GM21737 (cell line): ENCODE measurements around the gene MXI1.
A peak's percentile ranks its signal among the peaks of the same experiment; 100 is the strongest.
"Not testable (repeated sequence)": the region's sequence is repeated elsewhere in the genome, so short reads cannot be mapped to it uniquely, and the experiment has no call there.

Experiments
- ATAC-seq: cut with Tn5 transposase; IDR thresholded peaks from one replicate; pipeline ENCODE4 v1.9.1; 2021; ENCODE audit warnings: mild to moderate bottlenecking, moderate library complexity; ENCODE audit not compliant: unreplicated experiment

Gene MXI1

GRCh38 chr10:110311357-110311949 is 104.0 kb downstream of the MXI1 start:
- no peak for ATAC-seq

- no peak for ATAC-seq
Measured at GRCh38 chr10:110312206-110312605, 104.8 kb downstream of the MXI1 start.

- no peak for ATAC-seq
Measured at GRCh38 chr10:110313674-110314073, 106.3 kb downstream of the MXI1 start.

- ATAC-seq, result no peak
Measured at GRCh38 chr10:110317866-110318850, 110.8 kb downstream of the MXI1 start.

GRCh38 chr10:110321869-110322620 is 114.6 kb downstream of the MXI1 start:
- no peak for ATAC-seq

DNA sequence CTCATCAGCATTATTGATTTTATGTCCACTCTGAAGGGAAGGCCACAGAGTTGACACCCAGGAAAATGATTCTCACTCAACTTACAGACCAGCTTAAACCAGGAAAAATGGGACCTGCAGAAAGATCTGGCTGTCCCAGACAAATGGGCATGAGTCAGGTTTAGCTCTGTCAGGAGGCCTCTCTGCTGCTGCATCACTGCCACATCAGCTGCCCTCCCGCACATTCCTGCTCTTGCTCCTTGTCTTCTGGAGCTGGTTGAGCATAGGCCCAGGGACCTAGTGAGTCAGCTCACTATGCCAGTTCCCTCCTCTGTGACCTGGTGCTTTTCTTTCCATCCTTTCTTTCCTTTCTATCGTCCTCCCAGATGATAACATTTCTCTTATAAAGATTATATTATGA is 116.1 kb downstream of the MXI1 start:
- ATAC-seq, result no peak

DNA sequence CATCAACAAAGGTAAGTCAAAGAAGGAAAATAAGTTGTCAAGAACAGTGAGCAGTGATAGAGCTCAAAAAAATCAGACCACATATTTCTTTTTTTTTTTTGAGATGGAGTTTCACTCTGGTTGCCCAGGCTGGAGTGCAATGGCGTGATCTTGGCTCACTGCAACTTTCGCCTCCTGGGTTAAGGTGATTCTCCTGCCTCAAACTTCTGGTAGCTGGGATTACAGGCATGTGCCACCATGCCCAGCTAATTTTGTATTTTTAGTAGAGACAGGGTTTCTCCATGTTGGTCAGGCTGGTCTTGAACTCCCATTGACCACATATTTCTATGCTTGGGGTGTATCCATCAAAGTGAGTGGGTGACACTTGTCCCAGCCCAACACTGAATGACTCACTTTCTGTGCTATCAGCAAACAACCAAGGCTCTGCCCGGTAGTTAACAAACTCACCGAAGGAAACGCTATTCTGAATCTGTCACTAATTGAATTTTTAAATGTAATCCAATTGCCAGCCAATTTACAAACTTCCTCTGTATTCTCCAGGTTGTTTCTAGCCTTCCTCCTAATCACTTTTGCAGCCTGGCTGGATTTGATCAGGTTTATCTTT is 116.9 kb downstream of the MXI1 start:
- ATAC-seq, result no peak

- peak; percentile 54 for ATAC-seq
Measured at GRCh38 chr10:110324805-110325280, 117.4 kb downstream of the MXI1 start.

DNA sequence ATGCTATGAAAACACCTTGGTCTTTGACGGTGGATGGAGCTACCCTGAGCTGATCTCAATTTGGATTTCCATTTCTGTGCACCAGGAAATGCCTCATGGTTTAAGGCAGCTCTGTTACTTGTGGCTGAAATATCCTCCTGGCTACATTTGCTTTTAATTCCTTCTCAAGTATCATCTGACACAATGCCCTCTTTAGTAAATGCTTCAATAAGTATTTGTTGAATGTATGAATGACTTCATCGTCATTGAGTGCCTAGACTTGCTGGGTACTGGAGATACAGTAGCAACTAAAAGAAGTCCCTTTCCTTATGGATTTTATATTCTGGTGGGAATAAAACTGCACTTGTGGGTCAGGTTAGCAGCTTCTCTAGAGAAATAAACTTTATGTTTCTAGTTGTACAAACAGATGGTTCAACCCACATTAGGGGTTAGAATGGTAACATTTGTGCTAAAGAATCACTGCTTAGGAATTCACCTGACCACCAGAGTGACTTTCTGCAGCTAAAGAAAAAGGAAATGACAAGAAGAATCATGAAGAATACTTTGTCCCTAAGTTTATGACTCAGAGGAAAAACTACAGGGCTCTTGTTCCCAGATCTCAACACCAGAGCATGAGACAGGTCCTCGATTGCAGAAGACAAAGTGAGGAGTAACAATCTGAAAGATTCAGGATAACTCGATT is 119.1 kb downstream of the MXI1 start:
- ATAC-seq, result no peak

GRCh38 chr10:110327262-110327914 is 120.0 kb downstream of the MXI1 start:
- ATAC-seq, result no peak

DNA sequence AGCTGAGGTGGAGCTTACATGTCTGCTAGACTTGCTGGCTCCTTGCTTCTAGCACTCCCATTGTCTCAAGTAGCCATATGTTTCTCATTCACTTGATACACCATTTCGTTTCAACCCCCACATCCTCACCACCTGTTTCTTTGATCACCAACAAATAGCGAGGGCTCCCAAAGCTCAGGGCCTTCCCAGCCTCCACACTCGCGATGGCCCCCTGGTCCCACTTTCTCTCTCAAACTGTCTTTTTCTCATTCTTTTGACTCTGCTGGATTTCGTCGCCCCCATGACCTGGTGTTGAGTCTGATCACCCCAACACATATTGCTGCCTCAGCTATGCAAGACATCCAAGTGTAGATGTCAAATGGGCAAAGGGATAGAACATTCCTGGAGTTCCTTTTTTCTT is 123.3 kb downstream of the MXI1 start:
- ATAC-seq, result no peak

- ATAC-seq, result not testable (repeated sequence)
Measured at GRCh38 chr10:110331226-110331795, 123.9 kb downstream of the MXI1 start.

GRCh38 chr10:110334061-110334656 is 126.8 kb downstream of the MXI1 start:
- no peak for ATAC-seq

- ATAC-seq, result no peak
Measured at GRCh38 chr10:110335314-110336064, 128.1 kb downstream of the MXI1 start.

DNA sequence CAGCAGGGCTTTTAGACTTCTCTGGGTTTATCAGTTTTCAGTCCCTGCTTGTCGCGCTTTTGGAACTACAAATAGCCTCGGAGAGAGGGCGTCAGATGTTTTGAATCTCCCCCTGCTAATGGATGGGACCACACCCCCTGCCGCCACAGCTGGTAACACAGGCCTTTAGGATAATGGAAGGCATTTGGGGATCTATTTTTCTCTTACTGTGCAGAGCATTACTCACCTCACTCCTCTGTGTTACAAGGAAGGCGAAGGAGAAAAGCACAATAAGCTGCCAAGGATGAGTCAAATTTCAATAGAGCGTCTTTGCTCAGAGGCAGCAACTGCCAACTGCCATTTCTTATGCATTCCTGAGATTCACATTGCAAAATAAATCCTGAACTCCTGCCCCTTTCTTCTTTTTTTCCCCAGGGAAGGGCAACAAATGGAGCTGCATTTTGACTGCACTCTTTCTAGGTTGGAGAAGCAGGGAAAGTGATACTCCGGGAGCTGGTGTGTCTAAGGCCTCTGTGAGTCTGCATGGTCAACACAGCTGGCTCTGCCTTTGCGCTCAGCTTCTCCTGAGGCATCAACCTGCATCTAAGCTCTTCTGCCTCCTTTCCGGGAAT is 128.8 kb downstream of the MXI1 start:
- ATAC-seq, result no peak
